Spinal cord (tissue), 10 donors: ENCODE results near the gene FANCC. TPM values are rescaled to one million over a fixed set of nuclear protein-coding genes. Genes with fewer than 3 reads are reported as not detected.

Experiments
- DNase-seq, 6 donors: peaks; one replicate each; pipeline versions ENCODE4 v3.0.0 to v3.0.0-alpha.2; 2013 to 2015; ENCODE audit warnings: low spot score in 6 of 6, low read depth in 4 of 6
- H3K27ac ChIP-seq: one replicate; pipeline ENCODE4 v1.5.1; 2013; ENCODE audit warnings: low read depth, low read length, control low read depth
- H3K27me3 ChIP-seq: one replicate; pipeline ENCODE4 v1.6.1; 2013; ENCODE audit warnings: low read length; ENCODE audit not compliant: control insufficient read depth, insufficient read depth
- H3K36me3 ChIP-seq: one replicate; pipeline ENCODE4 v1.6.1; 2013; ENCODE audit warnings: low read length; ENCODE audit not compliant: control insufficient read depth, insufficient read depth
- H3K4me1 ChIP-seq: one replicate; pipeline ENCODE4 v1.6.1; 2013; ENCODE audit warnings: low read length; ENCODE audit not compliant: control insufficient read depth, insufficient read depth
- H3K4me3 ChIP-seq: one replicate; pipeline ENCODE4 v1.5.1; 2013; ENCODE audit warnings: low read depth, low read length, control low read depth
- H3K9me3 ChIP-seq: one replicate; pipeline ENCODE4 v1.6.1; 2013; ENCODE audit warnings: low read length; ENCODE audit not compliant: control insufficient read depth, insufficient read depth
- WGBS: methylation state at CpG from one replicate; pipeline ENCODE4 v1.1.5; 2013; ENCODE audit warnings: missing lambda C conversion rate; ENCODE audit not compliant: insufficient coverage; 5-methylcytosine and 5-hydroxymethylcytosine counted together
- polyA plus RNA-seq, 2 donors: library from polyadenylated mRNA; unstranded; fragments of 120-200 nt; gene quantifications; one replicate each; pipeline ENCODE4 v1.2.1, GENCODE V29; 2013; ENCODE audit not compliant: insufficient read length in 2 of 2
- total RNA-seq, 2 donors: library from RNA; depleted of rRNA in 1 of 2; stranded (reverse); fragments of 120-200 nt in 1 of 2; fragments of >200 nt in 1 of 2; gene quantifications; one replicate each; pipeline versions ENCODE4 v1.2.3 to v1.2.4, GENCODE V29; 2013 to 2014
- donor health status: healthy.

FANCC gene
- total and polyA plus RNA-seq, 4 donors = 14.1 to 16.6 (median 15.3) TPM

GRCh38 chr9:95096807-95097206 is 220.7 kb downstream of the FANCC start:
- H3K27ac ChIP-seq = no peak overlapping the region

GRCh38 chr9:95096381-95096780 is 221.1 kb downstream of the FANCC start:
- peaks cover 49% of the 10 kb centered on the region for H3K36me3 ChIP-seq
- no peak overlapping the region for H3K4me3 ChIP-seq
- H3K9me3 ChIP-seq = no peaks in the 10 kb centered on the region
- WGBS = 96% methylated on average over 12 of the region's 12 CpGs
- no peaks in the 10 kb centered on the region for H3K27me3 ChIP-seq
- H3K4me1 ChIP-seq = peaks cover 61% of the 10 kb centered on the region
- no peak overlapping the region for H3K27ac ChIP-seq
- DNase-seq = no peak

More at GRCh38 chr9:95096807-95097206, 220.7 kb downstream of the FANCC start:
- H3K27me3 ChIP-seq = no peaks in the 10 kb centered on the region
- peaks cover 51% of the 10 kb centered on the region for H3K36me3 ChIP-seq
- no peak for DNase-seq
- H3K4me3 ChIP-seq = no peak overlapping the region
- WGBS = 95% methylated on average over 6 of the region's 6 CpGs
- H3K4me1 ChIP-seq = peaks cover 61% of the 10 kb centered on the region
- H3K9me3 ChIP-seq = no peaks in the 10 kb centered on the region

- 73% methylated on average over 11 of the region's 22 CpGs for WGBS
- no peak overlapping the region for H3K4me3 ChIP-seq
- no peaks in the 10 kb centered on the region for H3K27me3 ChIP-seq
- H3K4me1 ChIP-seq = peaks cover 61% of the 10 kb centered on the region
- H3K27ac ChIP-seq = peak overlapping the region; percentile 15
- DNase-seq = no peak
- peaks cover 48% of the 10 kb centered on the region for H3K36me3 ChIP-seq
- H3K9me3 ChIP-seq = no peaks in the 10 kb centered on the region
These were observed 221.7 kb downstream of the FANCC start for GRCh38 chr9:95095641-95096355.

- WGBS = 88% methylated on average over 5 of the region's 10 CpGs
- no peaks in the 10 kb centered on the region for H3K27me3 ChIP-seq
- H3K9me3 ChIP-seq = no peaks in the 10 kb centered on the region
- H3K4me3 ChIP-seq = no peak overlapping the region
- H3K36me3 ChIP-seq = peaks cover 48% of the 10 kb centered on the region
- H3K27ac ChIP-seq = peak overlapping the region; percentile 48
- peaks cover 77% of the 10 kb centered on the region for H3K4me1 ChIP-seq
- DNase-seq = no peak
These were observed 223.5 kb downstream of the FANCC start for GRCh38 chr9:95094002-95094401.

GRCh38 chr9:95093586-95093985 is 223.9 kb downstream of the FANCC start:
- Histone ChIP-seq H3K4me1 (peaks cover 79% of the 10 kb centered on the region), H3K36me3 (peaks cover 48% of the 10 kb centered on the region), H3K9me3 (no peaks in the 10 kb centered on the region), H3K27me3 (no peaks in the 10 kb centered on the region), H3K4me3 (no peak overlapping the region), H3K27ac (peak overlapping the region; percentile 68)
- DNase-seq = no peak
- WGBS = 84% methylated on average over 15 of the region's 16 CpGs

GRCh38 chr9:95092262-95093072 is 225.0 kb downstream of the FANCC start:
- Histone ChIP-seq H3K27me3 (no peaks in the 10 kb centered on the region), H3K36me3 (peaks cover 50% of the 10 kb centered on the region), H3K4me3 (no peak overlapping the region), H3K9me3 (no peaks in the 10 kb centered on the region), H3K4me1 (peaks cover 80% of the 10 kb centered on the region), H3K27ac (peak overlapping the region; percentile 68)
- WGBS = 50% methylated on average over 19 of the region's 19 CpGs
- DNase-seq = peak in 2 of 6 donors; percentile 44 to 55

- 57% methylated on average over 1 of the region's 12 CpGs for WGBS
- no peaks in the 10 kb centered on the region for H3K9me3 ChIP-seq
- no peaks in the 10 kb centered on the region for H3K27me3 ChIP-seq
- peaks cover 43% of the 10 kb centered on the region for H3K36me3 ChIP-seq
- DNase-seq = no peak
- H3K4me1 ChIP-seq = peaks cover 82% of the 10 kb centered on the region
- peak overlapping the region; percentile 68 for H3K27ac ChIP-seq
- no peak overlapping the region for H3K4me3 ChIP-seq
These were observed 225.8 kb downstream of the FANCC start for GRCh38 chr9:95091601-95092261.

- no peak for DNase-seq
- no peaks in the 10 kb centered on the region for H3K9me3 ChIP-seq
These were observed 226.5 kb downstream of the FANCC start for GRCh38 chr9:95090871-95091577.

More at GRCh38 chr9:95090871-95091577, 226.5 kb downstream of the FANCC start:
- H3K36me3 ChIP-seq = peaks cover 44% of the 10 kb centered on the region
- peaks cover 86% of the 10 kb centered on the region for H3K4me1 ChIP-seq
- no peak overlapping the region for H3K4me3 ChIP-seq
- no peaks in the 10 kb centered on the region for H3K27me3 ChIP-seq
- H3K27ac ChIP-seq = peak overlapping the region; percentile 68
- 70% methylated on average over 13 of the region's 14 CpGs for WGBS
